TTC549 (cell line): ENCODE measurements around the gene GGTA1.
A peak's percentile ranks its signal among the peaks of the same experiment; 100 is the strongest.
"Not testable (repeated sequence)": the region's sequence is repeated elsewhere in the genome, so short reads cannot be mapped to it uniquely, and the experiment has no call there.

Experiments used
- FAIRE-seq: peaks from 2 replicates; lab custom pipeline; 2012; peaks lifted over from hg19 to GRCh38; lab: Jason Lieb, UNC

The GGTA1 gene

GRCh38 chr9:121455527-121456239, 44.0 kb downstream of the GGTA1 start:
- FAIRE-seq = no peak

GRCh38 chr9:121454972-121455371, 44.7 kb downstream of the GGTA1 start:
- FAIRE-seq = no peak

- FAIRE-seq = no peak
Observed at GRCh38 chr9:121453232-121453892, 46.3 kb downstream of the GGTA1 start.

GRCh38 chr9:121452085-121452484, 47.6 kb downstream of the GGTA1 start:
- FAIRE-seq = no peak

GRCh38 chr9:121451586-121451985, 48.1 kb downstream of the GGTA1 start:
- FAIRE-seq = no peak

GRCh38 chr9:121450241-121450640, 49.4 kb downstream of the GGTA1 start:
- FAIRE-seq = no peak

- FAIRE-seq = no peak
Observed at GRCh38 chr9:121449786-121450185, 49.9 kb downstream of the GGTA1 start.

- FAIRE-seq = no peak
Observed at GRCh38 chr9:121447321-121447834, 52.3 kb downstream of the GGTA1 start.

- no peak for FAIRE-seq
Observed at GRCh38 chr9:121445986-121446385, 53.7 kb downstream of the GGTA1 start.

- no peak for FAIRE-seq
Observed at GRCh38 chr9:121443981-121444380, 55.7 kb downstream of the GGTA1 start.

GRCh38 chr9:121441165-121441564, 58.5 kb downstream of the GGTA1 start:
- FAIRE-seq = no peak

- peak; percentile 77 for FAIRE-seq
Observed at GRCh38 chr9:121439711-121440664, 59.7 kb downstream of the GGTA1 start.

GRCh38 chr9:121439016-121439415, 60.6 kb downstream of the GGTA1 start:
- FAIRE-seq = no peak

- FAIRE-seq = no peak
Observed at GRCh38 chr9:121437891-121438290, 61.8 kb downstream of the GGTA1 start.

GRCh38 chr9:121437046-121437445, 62.6 kb downstream of the GGTA1 start:
- FAIRE-seq = not testable (repeated sequence)

- no peak for FAIRE-seq
Observed at GRCh38 chr9:121434969-121435368, 64.7 kb downstream of the GGTA1 start.

- FAIRE-seq = no peak
Observed at GRCh38 chr9:121427899-121428298, 71.7 kb downstream of the GGTA1 start.

- no peak for FAIRE-seq
Observed at GRCh38 chr9:121424024-121424432, 75.6 kb downstream of the GGTA1 start.

- no peak for FAIRE-seq
Observed at GRCh38 chr9:121411993-121412392, 87.7 kb downstream of the GGTA1 start.

- FAIRE-seq = no peak
Observed at GRCh38 chr9:121405899-121406298, 93.7 kb downstream of the GGTA1 start.
